HG02623 (cell line): ENCODE measurements around the gene ABCA7.

ENCODE experiments used
- ATAC-seq: cut with Tn5 transposase; IDR thresholded peaks from one replicate; pipeline ENCODE4 v1.9.1; 2021; ENCODE audit warnings: moderate library complexity; ENCODE audit not compliant: unreplicated experiment

ABCA7 gene

GRCh38 chr19:1055886-1056620 is 16.1 kb downstream of the ABCA7 start:
- no peak for ATAC-seq

DNA sequence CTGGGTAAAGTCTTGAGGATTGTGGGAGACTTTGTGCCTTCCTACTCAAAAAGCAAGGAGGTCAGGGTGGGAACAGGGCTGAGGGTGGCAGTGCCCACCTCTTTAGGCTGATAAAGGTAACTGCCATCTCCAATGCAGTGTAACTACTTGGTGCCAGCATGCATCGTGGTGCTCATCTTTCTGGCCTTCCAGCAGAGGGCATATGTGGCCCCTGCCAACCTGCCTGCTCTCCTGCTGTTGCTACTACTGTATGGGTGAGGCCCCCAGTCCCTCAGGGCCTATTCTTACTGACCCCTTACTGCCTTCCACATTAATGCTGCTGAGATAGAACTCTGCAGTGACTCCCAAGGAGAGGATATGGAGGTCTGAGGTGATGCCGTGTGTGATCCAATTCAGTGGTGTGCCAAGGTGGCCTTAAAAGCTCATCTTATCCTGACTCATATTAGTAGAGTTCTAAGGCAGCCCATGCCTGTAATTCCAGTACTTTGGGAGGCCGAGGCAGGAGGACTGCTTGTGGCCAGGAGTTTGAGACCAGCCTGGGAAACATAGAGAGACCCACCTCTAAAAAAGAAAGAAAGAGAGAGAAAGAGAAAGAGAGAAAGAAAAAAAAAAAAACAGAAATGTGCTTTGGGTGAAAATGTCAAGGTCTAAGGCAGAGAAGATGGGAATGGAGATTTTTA is 17.4 kb downstream of the ABCA7 start:
- ATAC-seq: no peak

DNA sequence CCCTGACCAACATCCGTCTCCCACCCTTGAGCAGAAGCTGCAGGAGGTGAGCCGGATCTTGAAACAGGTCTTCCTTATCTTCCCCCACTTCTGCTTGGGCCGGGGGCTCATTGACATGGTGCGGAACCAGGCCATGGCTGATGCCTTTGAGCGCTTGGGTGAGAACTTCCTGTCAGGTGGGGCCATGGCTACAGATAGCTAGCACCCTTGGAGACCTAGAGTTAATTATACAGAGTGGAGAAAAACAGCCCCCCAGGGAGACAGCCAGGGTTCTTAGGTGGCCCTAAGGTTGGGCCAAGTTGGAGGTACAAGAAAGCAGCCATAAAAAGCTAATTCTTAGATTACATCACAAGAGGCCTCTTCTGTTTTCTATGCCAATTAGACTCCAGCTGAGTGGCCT is 18.2 kb downstream of the ABCA7 start:
- no peak for ATAC-seq

GRCh38 chr19:1060689-1061088 is 20.8 kb downstream of the ABCA7 start:
- no peak for ATAC-seq

DNA sequence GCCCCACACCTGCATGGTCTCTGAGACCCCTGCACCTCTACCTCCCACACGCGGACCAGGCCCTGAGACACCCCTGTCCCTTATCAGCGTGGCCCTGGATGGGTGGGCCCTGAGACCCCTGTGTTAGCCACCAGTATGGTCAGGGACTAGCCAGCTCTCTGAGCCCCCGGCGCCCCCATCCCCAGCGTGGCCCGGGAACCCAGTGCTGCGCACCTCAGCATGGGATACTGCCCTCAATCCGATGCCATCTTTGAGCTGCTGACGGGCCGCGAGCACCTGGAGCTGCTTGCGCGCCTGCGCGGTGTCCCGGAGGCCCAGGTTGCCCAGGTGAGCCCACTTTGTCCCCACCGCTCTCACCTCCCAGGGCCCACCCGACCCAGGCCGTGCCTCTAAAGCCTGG is 22.1 kb downstream of the ABCA7 start:
- ATAC-seq: no peak

GRCh38 chr19:1062387-1063029 is 22.6 kb downstream of the ABCA7 start:
- ATAC-seq: no peak

- ATAC-seq: no peak
Observed at GRCh38 chr19:1063030-1063908, 23.4 kb downstream of the ABCA7 start.

- ATAC-seq: no peak
Observed at GRCh38 chr19:1063909-1064660, 24.2 kb downstream of the ABCA7 start.

GRCh38 chr19:1064661-1065605 is 25.0 kb downstream of the ABCA7 start:
- no peak for ATAC-seq

DNA sequence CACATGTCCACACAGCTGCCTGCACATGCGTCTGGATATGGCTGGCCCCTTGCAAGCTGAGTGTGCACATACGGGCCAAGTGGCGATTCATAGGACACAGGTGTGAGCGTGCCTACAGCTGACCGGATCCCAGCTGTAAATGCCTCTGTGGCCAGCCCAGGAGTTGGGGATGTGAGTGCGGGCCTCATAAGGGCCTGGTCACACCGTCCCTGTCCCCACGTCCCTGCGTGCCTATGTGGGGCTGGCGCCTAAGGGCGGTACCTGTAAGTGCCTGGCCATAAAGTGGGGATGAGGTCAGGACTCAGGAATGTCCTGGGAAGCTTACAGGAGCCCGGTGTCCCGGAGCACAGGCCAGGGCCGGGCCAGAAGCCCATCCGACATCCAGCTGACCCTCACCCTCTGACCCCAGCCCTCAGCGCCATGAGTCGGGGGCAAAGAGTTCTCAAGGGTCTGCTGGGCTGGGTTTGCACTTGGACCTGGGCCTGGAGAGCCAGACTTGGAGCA is 25.8 kb downstream of the ABCA7 start:
- no peak for ATAC-seq

- no peak for ATAC-seq
Observed at GRCh38 chr19:1066251-1066747, 26.4 kb downstream of the ABCA7 start.

- peak; percentile 37 for ATAC-seq
Observed at GRCh38 chr19:1066748-1067340, 26.9 kb downstream of the ABCA7 start, which contains the start of gene ARHGAP45. TSS of gene ARHGAP45 (plus strand) at chr19:1067167. CDS start at chr19:1067406, 239 bp downstream.

DNA sequence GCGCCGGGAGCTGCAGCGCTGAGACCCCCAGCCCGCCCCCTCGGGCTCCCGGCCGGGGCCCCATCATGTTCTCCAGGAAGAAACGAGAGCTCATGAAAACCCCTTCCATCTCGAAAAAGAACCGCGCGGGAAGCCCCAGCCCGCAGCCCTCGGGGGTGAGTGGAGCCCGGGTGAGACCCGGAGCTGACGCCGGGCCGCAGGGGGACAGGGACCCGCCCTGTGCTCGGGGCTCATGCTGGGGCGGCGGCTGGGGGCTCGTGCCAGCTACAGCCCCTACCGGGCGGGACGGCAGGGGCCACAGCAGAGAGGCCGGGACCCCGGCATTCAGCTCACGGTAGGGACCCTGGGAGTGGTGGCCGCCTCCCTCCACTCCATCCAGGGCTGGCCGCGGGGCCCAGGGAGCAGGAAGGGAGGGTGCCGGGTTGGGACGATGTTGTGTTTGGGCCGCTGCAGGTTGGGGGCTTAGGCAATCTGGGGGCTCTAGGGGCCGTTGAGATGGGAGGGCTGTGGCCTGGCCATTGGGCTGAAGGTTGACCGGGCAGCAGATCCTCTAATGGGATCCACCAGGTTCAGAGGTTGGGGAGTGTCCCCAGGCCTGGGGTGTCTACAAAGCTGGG is 27.5 kb downstream of the ABCA7 start:
- ATAC-seq: no peak

DNA sequence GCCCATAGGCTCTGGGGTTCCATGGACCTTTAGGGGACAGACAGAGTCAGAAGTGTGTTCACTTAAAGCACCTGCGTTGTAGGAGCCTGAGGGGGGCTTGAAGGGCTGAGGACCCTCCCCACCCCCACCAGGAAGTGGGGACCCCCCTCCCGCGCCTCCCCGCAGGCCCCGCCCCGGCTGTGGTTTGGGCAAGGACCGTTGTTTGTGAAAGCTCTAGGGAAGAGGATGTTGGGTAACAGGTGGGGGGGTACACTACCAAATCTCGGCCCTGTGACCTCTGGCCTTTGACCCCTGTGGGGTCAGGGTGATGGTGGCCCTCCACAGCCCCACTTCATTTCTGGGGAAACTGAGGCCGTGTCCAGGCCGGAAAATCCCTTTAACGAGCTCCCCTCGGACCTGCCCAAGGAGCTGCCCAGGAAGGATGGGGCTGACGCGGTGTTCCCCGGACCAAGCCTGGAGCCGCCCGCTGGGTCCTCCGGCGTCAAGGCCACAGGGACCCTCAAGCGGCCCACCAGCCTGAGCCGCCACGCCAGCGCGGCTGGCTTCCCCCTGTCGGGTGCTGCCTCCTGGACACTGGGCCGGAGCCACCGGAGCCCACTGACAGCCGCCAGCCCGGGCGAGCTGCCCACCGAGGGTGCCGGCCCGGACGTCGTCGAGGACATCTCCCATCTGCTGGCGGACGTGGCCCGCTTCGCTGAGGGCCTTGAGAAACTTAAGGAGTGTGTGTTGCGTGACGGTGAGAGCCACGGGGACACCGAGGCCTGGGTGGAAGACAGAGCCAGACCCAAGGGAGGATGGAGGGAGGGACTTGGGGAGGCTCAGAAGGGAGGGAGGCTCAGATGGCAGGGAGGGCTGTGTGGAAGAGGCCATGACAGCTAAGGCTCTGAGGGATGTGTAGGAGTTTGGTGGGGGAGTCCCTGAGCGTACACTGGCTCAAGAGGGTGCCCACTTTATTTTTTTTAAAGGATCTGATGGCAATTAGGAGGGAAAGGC is 28.4 kb downstream of the ABCA7 start:
- ATAC-seq: no peak

GRCh38 chr19:1069009-1069779 is 29.3 kb downstream of the ABCA7 start:
- ATAC-seq: no peak

- ATAC-seq: no peak
Observed at GRCh38 chr19:1070576-1070930, 30.6 kb downstream of the ABCA7 start.
